ENCODE data around the gene SNX2.
"Not testable (repeated sequence)": the region's sequence is repeated elsewhere in the genome, so short reads cannot be mapped to it uniquely, and the experiment has no call there.

SNX2 gene

GRCh38 chr5:122845229-122846050 is 70.6 kb downstream of the SNX2 start, which contains the start of gene SNX24:
Gene SNX24, plus strand, starts transcription at chr5:122845613. Its CDS starts 21 bp downstream, at chr5:122845634.
- DNase-seq = peak; percentile 45 to 58

- DNase-seq = no peak
Measured at GRCh38 chr5:122846051-122846550, 71.2 kb downstream of the SNX2 start.

GRCh38 chr5:122847687-122848081 is 72.8 kb downstream of the SNX2 start:
- DNase-seq = no peak

- DNase-seq = no peak
Measured at GRCh38 chr5:122849771-122850170, 74.9 kb downstream of the SNX2 start.

- not testable (repeated sequence) for DNase-seq
Measured at GRCh38 chr5:122857538-122857937, 82.7 kb downstream of the SNX2 start.

GRCh38 chr5:122858451-122858850 is 83.6 kb downstream of the SNX2 start:
- DNase-seq = no peak

GRCh38 chr5:122863240-122863639 is 88.4 kb downstream of the SNX2 start:
- DNase-seq = no peak

GRCh38 chr5:122863721-122864120 is 88.8 kb downstream of the SNX2 start:
- DNase-seq = no peak

- DNase-seq = no peak
Measured at GRCh38 chr5:122864400-122864799, 89.5 kb downstream of the SNX2 start.

- DNase-seq = no peak
Measured at GRCh38 chr5:122864842-122865241, 90.0 kb downstream of the SNX2 start.

GRCh38 chr5:122870219-122870856 is 95.5 kb downstream of the SNX2 start:
- no peak for DNase-seq

GRCh38 chr5:122871661-122872060 is 96.8 kb downstream of the SNX2 start:
- no peak for DNase-seq

GRCh38 chr5:122874179-122874875 is 99.4 kb downstream of the SNX2 start:
- DNase-seq = no peak

GRCh38 chr5:122877518-122877917 is 102.6 kb downstream of the SNX2 start:
- DNase-seq = no peak

- no peak for DNase-seq
Measured at GRCh38 chr5:122879076-122879475, 104.2 kb downstream of the SNX2 start.

All from NCI-H524 (cell line).